GM12875 (cell line): ENCODE results near the gene PRKN.

Experiments
- H3K4me3 ChIP-seq: one replicate; pipeline ENCODE4 v1.5.1; 2011; ENCODE audit warnings: low read depth, low read length, control low read depth
- CTCF ChIP-seq: IDR thresholded peaks from 2 replicates; pipeline ENCODE4 v1.5.1; 2011; ENCODE audit warnings: low read depth, mild to moderate bottlenecking, control low read depth, inconsistent platforms, low read length, moderate library complexity, borderline replicate concordance; ENCODE audit not compliant: insufficient read depth

The PRKN gene

GRCh38 chr6:161631676-161632194, 1095.8 kb downstream of the PRKN start:
- no peak overlapping the region for H3K4me3 ChIP-seq
- no peak for TF ChIP-seq CTCF

GRCh38 chr6:161630674-161631073, 1096.9 kb downstream of the PRKN start:
- H3K4me3 ChIP-seq = no peak overlapping the region
- TF ChIP-seq CTCF = no peak

GRCh38 chr6:161626132-161626676, 1101.4 kb downstream of the PRKN start:
- no peak for TF ChIP-seq CTCF
- no peak overlapping the region for H3K4me3 ChIP-seq

GRCh38 chr6:161624111-161624510, 1103.5 kb downstream of the PRKN start:
- no peak for TF ChIP-seq CTCF

GRCh38 chr6:161622779-161623178, 1104.8 kb downstream of the PRKN start:
- no peak for TF ChIP-seq CTCF
- no peak overlapping the region for H3K4me3 ChIP-seq

More at GRCh38 chr6:161624111-161624510, 1103.5 kb downstream of the PRKN start:
- H3K4me3 ChIP-seq = no peak overlapping the region

GRCh38 chr6:161618831-161619454, 1108.6 kb downstream of the PRKN start:
- no peak overlapping the region for H3K4me3 ChIP-seq
- TF ChIP-seq CTCF = 0 out of 2 replicates have a peak, but pooled peaks have one; percentile 12

GRCh38 chr6:161613711-161614110, 1113.9 kb downstream of the PRKN start:
- no peak for TF ChIP-seq CTCF
- no peak overlapping the region for H3K4me3 ChIP-seq
